PC-9 (cell line): ENCODE results near the gene TAF6.

Experiments used
- EZH2 ChIP-seq: fragments of 200-600 bp; sonication (generic); IDR thresholded peaks from 2 replicates; pipeline ENCODE4 v1.8.0; 2017; ENCODE audit warnings: antibody characterized with exemption, low read depth
- TF ChIP-seq, protein P1 (sequence below): fragments of 200-600 bp; sonication (generic); conservative IDR thresholded peaks from 2 replicates; pipeline ENCODE4 v1.6.1; 2017; ENCODE audit warnings: mixed run types, antibody characterized with exemption, mild to moderate bottlenecking, moderate library complexity

DNA sequence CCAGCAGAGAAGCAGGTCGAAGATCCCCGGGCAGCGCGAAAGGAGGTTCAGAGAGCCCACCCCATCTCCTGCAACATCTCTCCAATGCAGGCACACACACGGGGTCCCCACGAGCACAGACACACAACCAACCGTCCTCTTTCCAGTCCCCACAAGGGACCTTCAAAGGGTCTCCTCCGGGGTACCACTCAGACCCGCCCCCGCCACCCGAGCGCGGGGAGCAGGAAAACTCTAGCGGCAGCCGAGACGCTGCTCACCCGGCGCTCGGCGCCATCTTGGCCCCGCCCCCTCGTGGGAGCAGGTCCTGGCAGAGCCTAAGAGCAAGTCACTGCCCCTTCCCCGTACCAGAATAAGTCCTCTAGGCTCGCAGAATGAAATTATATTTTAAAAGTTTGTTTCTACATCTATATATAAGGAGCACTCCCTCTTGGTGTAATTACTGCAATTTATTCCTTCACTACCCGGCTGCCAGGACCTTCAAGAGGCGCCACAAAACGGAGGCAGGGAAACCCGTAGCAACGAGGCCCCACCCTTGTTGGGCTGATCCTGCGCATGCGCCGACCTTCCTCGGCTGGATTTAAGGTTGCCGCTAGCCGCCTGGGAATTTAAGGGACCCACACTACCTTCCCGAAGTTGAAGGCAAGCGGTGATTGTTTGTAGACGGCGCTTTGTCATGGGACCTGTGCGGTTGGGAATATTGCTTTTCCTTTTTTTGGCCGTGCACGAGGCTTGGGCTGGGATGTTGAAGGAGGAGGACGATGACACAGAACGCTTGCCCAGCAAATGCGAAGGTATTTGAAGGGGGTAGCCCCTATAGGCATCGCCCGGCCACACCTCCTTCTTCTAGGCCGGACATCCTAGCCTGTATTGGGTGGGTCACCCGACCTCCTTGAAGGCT, at the start of gene TAF6, which contains the start of gene CNPY4:
- TF ChIP-seq, protein P1, sequence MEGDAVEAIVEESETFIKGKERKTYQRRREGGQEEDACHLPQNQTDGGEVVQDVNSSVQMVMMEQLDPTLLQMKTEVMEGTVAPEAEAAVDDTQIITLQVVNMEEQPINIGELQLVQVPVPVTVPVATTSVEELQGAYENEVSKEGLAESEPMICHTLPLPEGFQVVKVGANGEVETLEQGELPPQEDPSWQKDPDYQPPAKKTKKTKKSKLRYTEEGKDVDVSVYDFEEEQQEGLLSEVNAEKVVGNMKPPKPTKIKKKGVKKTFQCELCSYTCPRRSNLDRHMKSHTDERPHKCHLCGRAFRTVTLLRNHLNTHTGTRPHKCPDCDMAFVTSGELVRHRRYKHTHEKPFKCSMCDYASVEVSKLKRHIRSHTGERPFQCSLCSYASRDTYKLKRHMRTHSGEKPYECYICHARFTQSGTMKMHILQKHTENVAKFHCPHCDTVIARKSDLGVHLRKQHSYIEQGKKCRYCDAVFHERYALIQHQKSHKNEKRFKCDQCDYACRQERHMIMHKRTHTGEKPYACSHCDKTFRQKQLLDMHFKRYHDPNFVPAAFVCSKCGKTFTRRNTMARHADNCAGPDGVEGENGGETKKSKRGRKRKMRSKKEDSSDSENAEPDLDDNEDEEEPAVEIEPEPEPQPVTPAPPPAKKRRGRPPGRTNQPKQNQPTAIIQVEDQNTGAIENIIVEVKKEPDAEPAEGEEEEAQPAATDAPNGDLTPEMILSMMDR, result no peak
- TF ChIP-seq EZH2, result no peak
